K562 (cell line): ENCODE data around the gene DDR1. TPM values are rescaled to one million over a fixed set of nuclear protein-coding genes. Genes with fewer than 3 reads are reported as not detected.

Experiments used
- BDP1 ChIP-seq: IDR thresholded peaks from 3 replicates; pipeline ENCODE4 v1.6.1; 2011; ENCODE audit not compliant: insufficient read length, insufficient read depth
- CHD4 ChIP-seq: fragments of 200-600 bp; sonication (generic); IDR thresholded peaks from 3 replicates; pipeline ENCODE4 v1.6.1; 2012; ENCODE audit warnings: low read depth, mild to moderate bottlenecking, mixed read lengths, low read length, inconsistent platforms; ENCODE audit not compliant: insufficient read depth, insufficient replicate concordance, poor library complexity, severe bottlenecking
- ELF2 ChIP-seq: fragments of 250-450 bp; sonication (Bioruptor Pico); IDR thresholded peaks from 2 replicates; pipeline ENCODE4 v1.5.0; 2021; ENCODE audit warnings: mild to moderate bottlenecking
- HDAC8 ChIP-seq: fragments of 450-650 bp; IDR thresholded peaks from 2 replicates; pipeline ENCODE4 v1.6.1; 2016; ENCODE audit warnings: mild to moderate bottlenecking, missing genetic modification characterization, moderate library complexity, missing compliant biosample characterization
- POLR2AphosphoS2 ChIP-seq: IDR thresholded peaks from 2 replicates; pipeline ENCODE4 v1.6.1; 2012; ENCODE audit warnings: low read length, improper control_type of control experiment
- RBM15 ChIP-seq: fragments of 200-400 bp; formaldehyde crosslinking; IDR thresholded peaks from 2 replicates; pipeline ENCODE4 v1.6.1; 2018; ENCODE audit warnings: mild to moderate bottlenecking, low read length, moderate library complexity; ENCODE audit not compliant: insufficient read depth
- SP1 ChIP-seq: sonication (generic); formaldehyde crosslinking; IDR thresholded peaks from 2 replicates; pipeline ENCODE4 v1.8.1; 2022; ENCODE audit warnings: mild to moderate bottlenecking, missing genetic modification reagents
- SREBF1 ChIP-seq: fragments of 150-350 bp; IDR thresholded peaks from 2 replicates; pipeline ENCODE4 v1.6.1; 2014; ENCODE audit warnings: antibody characterized with exemption, low read depth, low read length, borderline replicate concordance
- SUPT5H ChIP-seq: fragments of 450-650 bp; IDR thresholded peaks from 2 replicates; pipeline ENCODE4 v1.6.1; 2016
- ZNF507 ChIP-seq: conservative IDR thresholded peaks from 2 replicates; pipeline ENCODE4 v1.6.1; 2017; ENCODE audit warnings: missing genetic modification characterization, missing compliant biosample characterization
- ZNF778 ChIP-seq: fragments of 450-650 bp; formaldehyde crosslinking; IDR thresholded peaks from 2 replicates; pipeline ENCODE4 v1.4.0; 2020; ENCODE audit warnings: mild to moderate bottlenecking, moderate library complexity
- polyA plus RNA-seq, 8 experiments: library from polyadenylated mRNA; depleted of rRNA in 4 of 8; stranded (reverse) in 5 of 8; unstranded in 3 of 8; fragments of >200 nt; fragmentation: Nextera tagmentation in 2 of 8; fragmentation: Illumina TruSeq in 1 of 8; extraction: Ambion mirVana in 2 of 8; extraction: Trizol in 1 of 8; gene quantifications; 2 replicates each; pipeline versions ENCODE4 v1.2.1 to v1.2.3, GENCODE V29; 2011 to 2014; ENCODE audit warnings: inconsistent platforms in 1 of 8, missing spikeins in 1 of 8
- total RNA-seq, 7 experiments: library from RNA; depleted of rRNA in 6 of 7; stranded (reverse); fragments of >200 nt in 6 of 7; fragmentation: Illumina TruSeq in 2 of 7; extraction: Trizol in 2 of 7; gene quantifications; 2 replicates each; pipeline versions ENCODE4 v1.2.1 to v1.2.3, GENCODE V29; 2011 to 2021; ENCODE audit warnings: low replicate concordance in 1 of 7
- TF ChIP-seq, protein P1 (sequence below): conservative IDR thresholded peaks from 2 replicates; pipeline ENCODE4 v1.6.1; 2011; ENCODE audit warnings: low read depth, mild to moderate bottlenecking, low read length; ENCODE audit not compliant: control insufficient read depth
- TF ChIP-seq, protein P2 (sequence below), 2 experiments: fragments of 450-650 bp in 1 of 2; IDR thresholded peaks; 2 replicates each; pipeline ENCODE4 v1.6.1; 2011 to 2017; ENCODE audit warnings: low read depth in 2 of 2, antibody characterized with exemption in 1 of 2, borderline replicate concordance in 1 of 2, low read length in 1 of 2, mild to moderate bottlenecking in 1 of 2, mixed read lengths in 1 of 2; ENCODE audit not compliant: control insufficient read depth in 1 of 2
- TF ChIP-seq, protein P3 (sequence below): fragments of 250-450 bp; sonication (Bioruptor Pico); IDR thresholded peaks from 2 replicates; pipeline ENCODE4 v1.5.0; 2020; ENCODE audit warnings: mild to moderate bottlenecking
- TF ChIP-seq, protein P4 (sequence below): fragments of 450-650 bp; IDR thresholded peaks from 2 replicates; pipeline ENCODE4 v1.6.1; 2016; ENCODE audit warnings: low read depth, mild to moderate bottlenecking, moderate library complexity
- TF ChIP-seq, protein P5 (sequence below): sonication (generic); formaldehyde crosslinking; IDR thresholded peaks from 2 replicates; pipeline ENCODE4 v1.8.0; 2022; ENCODE audit warnings: missing genetic modification reagents, mild to moderate bottlenecking, borderline replicate concordance

Gene DDR1
- total and polyA plus RNA-seq, 9 of the 15 experiments (the other 6 are each of a cell fraction or from before 2014, with no cell fraction given), result 1.4 to 44.6 (median 12.2) TPM

DNA sequence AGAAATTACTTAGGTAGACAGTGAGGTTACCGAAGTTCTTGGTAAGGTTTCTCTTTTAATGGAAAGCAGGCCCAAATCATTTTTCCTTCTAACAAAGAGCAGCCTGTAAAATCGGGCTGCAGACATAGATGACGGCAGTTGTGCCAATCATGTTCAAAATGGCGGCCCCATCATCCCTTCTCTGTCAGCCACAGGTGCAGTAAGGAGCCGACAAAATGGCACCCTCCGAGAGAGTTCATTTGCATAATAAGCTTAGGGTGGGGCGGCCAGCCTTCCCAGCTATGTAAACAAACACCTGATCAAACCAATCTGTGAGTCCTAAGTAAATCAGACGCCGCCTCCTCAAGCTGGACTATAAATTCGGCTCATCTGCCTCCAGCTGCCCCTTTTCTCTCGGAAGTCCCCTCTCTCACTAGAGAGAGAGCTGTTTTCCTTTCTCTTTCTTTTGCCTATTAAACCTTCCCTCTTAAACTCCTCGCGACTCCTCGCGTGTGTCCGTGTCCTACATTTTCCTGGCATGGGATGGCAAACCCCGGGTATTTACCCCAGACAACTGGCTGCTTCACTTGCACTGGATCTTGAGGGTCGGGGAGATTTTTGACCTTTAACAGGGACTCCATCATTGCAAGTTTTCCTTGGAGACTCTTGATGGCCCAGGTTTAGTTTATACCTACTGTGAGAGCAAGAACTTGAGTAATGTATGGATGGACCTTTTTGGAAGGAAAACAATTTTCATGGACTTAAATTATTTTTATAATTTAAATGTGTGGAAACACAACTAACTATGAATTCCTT lies 8.9 kb upstream of the DDR1 start (continued):
- TF ChIP-seq, protein P1, sequence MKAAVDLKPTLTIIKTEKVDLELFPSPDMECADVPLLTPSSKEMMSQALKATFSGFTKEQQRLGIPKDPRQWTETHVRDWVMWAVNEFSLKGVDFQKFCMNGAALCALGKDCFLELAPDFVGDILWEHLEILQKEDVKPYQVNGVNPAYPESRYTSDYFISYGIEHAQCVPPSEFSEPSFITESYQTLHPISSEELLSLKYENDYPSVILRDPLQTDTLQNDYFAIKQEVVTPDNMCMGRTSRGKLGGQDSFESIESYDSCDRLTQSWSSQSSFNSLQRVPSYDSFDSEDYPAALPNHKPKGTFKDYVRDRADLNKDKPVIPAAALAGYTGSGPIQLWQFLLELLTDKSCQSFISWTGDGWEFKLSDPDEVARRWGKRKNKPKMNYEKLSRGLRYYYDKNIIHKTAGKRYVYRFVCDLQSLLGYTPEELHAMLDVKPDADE, result no peak
- TF ChIP-seq, protein P2, sequence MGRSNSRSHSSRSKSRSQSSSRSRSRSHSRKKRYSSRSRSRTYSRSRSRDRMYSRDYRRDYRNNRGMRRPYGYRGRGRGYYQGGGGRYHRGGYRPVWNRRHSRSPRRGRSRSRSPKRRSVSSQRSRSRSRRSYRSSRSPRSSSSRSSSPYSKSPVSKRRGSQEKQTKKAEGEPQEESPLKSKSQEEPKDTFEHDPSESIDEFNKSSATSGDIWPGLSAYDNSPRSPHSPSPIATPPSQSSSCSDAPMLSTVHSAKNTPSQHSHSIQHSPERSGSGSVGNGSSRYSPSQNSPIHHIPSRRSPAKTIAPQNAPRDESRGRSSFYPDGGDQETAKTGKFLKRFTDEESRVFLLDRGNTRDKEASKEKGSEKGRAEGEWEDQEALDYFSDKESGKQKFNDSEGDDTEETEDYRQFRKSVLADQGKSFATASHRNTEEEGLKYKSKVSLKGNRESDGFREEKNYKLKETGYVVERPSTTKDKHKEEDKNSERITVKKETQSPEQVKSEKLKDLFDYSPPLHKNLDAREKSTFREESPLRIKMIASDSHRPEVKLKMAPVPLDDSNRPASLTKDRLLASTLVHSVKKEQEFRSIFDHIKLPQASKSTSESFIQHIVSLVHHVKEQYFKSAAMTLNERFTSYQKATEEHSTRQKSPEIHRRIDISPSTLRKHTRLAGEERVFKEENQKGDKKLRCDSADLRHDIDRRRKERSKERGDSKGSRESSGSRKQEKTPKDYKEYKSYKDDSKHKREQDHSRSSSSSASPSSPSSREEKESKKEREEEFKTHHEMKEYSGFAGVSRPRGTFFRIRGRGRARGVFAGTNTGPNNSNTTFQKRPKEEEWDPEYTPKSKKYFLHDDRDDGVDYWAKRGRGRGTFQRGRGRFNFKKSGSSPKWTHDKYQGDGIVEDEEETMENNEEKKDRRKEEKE (IDR thresholded peaks at IDR 0.05; ENCODE audit: borderline replicate concordance in 1 of 2, control insufficient read depth in 1 of 2, low read depth in 2 of 2, low read length in 1 of 2), result no peak
- TF ChIP-seq, protein P3, sequence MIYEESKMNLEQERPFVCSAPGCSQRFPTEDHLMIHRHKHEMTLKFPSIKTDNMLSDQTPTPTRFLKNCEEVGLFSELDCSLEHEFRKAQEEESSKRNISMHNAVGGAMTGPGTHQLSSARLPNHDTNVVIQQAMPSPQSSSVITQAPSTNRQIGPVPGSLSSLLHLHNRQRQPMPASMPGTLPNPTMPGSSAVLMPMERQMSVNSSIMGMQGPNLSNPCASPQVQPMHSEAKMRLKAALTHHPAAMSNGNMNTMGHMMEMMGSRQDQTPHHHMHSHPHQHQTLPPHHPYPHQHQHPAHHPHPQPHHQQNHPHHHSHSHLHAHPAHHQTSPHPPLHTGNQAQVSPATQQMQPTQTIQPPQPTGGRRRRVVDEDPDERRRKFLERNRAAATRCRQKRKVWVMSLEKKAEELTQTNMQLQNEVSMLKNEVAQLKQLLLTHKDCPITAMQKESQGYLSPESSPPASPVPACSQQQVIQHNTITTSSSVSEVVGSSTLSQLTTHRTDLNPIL, result no peak
- TF ChIP-seq ZNF778 (CRISPR knock-in tag), result no peak
- peak; percentile 98 for TF ChIP-seq SUPT5H
- peak; percentile 89 for TF ChIP-seq POLR2AphosphoS2
- no peak for TF ChIP-seq BDP1
- TF ChIP-seq, protein P4, sequence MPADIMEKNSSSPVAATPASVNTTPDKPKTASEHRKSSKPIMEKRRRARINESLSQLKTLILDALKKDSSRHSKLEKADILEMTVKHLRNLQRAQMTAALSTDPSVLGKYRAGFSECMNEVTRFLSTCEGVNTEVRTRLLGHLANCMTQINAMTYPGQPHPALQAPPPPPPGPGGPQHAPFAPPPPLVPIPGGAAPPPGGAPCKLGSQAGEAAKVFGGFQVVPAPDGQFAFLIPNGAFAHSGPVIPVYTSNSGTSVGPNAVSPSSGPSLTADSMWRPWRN, result no peak
- no peak; the same call in 1 of the 2 replicates for TF ChIP-seq SP1
- TF ChIP-seq SREBF1, result no peak
- no peak; the same call in none of the 2 replicates for TF ChIP-seq HDAC8 (tag)
- no peak for TF ChIP-seq ZNF507 (tag)
- no peak for TF ChIP-seq RBM15
- peak; percentile 13 for TF ChIP-seq CHD4
- TF ChIP-seq ELF2 (CRISPR knock-in tag), result no peak
- TF ChIP-seq, protein P5, sequence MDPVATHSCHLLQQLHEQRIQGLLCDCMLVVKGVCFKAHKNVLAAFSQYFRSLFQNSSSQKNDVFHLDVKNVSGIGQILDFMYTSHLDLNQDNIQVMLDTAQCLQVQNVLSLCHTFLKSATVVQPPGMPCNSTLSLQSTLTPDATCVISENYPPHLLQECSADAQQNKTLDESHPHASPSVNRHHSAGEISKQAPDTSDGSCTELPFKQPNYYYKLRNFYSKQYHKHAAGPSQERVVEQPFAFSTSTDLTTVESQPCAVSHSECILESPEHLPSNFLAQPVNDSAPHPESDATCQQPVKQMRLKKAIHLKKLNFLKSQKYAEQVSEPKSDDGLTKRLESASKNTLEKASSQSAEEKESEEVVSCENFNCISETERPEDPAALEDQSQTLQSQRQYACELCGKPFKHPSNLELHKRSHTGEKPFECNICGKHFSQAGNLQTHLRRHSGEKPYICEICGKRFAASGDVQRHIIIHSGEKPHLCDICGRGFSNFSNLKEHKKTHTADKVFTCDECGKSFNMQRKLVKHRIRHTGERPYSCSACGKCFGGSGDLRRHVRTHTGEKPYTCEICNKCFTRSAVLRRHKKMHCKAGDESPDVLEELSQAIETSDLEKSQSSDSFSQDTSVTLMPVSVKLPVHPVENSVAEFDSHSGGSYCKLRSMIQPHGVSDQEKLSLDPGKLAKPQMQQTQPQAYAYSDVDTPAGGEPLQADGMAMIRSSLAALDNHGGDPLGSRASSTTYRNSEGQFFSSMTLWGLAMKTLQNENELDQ (CRISPR knock-in tag), result no peak
